Stimulated activated CD4-positive, alpha-beta T cell treated with anti-CD3 and anti-CD28 coated beads, Interleukin-4, amount 100 ng/mL, for 1 hour (primary cell): ENCODE measurements around the gene SMYD1.
A peak's percentile ranks its signal among the peaks of the same experiment; 100 is the strongest.
"Not testable (repeated sequence)": the region's sequence is repeated elsewhere in the genome, so short reads cannot be mapped to it uniquely, and the experiment has no call there.

Experiments used
- DNase-seq: peaks from one replicate; pipeline ENCODE4 v3.0.0-alpha.2; 2020

The SMYD1 gene

DNA sequence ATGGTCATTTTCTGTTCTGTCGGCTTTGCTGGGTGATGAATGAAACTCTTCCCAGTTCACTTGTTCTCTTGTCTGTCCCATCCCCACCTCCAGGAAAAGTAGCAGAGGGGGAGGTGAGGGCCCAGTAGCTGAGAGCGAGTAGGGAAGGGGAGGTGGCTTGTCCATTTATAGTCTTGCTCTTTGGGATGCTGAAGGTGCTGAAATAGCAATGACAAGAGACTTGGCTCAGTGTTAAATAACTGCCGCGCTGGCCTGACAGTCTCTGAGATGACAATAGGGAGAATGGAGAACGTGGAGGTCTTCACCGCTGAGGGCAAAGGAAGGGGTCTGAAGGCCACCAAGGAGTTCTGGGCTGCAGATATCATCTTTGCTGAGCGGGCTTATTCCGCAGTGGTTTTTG lies at the start of gene SMYD1:
Gene SMYD1, plus strand, starts transcription at position 228 of the 400 bp plus-strand sequence. Its CDS starts 40 bp downstream, at position 268.
- no peak for DNase-seq

DNA sequence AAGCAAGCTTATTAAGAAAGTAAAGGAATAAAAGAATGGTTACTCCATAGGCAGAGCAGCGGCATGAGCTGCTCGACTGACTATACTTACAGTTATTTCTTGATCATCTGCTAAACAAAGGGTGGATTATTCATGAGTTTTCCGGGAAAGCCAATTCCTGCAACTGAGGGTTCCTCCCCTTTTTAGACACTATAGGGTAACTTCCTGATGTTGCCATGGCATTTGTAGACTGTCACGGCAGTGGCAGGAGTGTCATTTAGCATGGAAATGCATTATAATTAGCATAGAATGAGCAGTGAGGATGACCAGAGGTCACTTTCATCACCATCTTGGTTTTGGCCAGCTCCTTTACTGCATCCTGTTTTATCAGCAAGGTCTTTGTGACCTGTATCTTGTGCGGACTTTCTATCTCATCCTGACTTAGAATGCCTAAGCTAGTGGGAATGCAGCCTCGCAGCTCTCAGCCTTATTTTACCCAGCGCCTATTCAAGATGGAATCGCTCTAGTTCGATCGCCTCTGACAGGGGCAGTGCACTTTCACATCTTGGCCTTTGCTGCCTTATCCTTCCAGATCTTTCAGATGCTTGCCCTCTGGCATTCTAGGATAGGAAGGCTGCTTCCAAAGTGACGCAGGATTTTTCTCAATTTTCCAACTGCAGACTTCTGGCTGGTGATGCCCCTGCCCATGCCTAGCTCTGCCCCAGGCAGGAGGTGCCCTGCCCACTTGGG lies 49.4 kb upstream of the SMYD1 start:
- not testable (repeated sequence) for DNase-seq

DNA sequence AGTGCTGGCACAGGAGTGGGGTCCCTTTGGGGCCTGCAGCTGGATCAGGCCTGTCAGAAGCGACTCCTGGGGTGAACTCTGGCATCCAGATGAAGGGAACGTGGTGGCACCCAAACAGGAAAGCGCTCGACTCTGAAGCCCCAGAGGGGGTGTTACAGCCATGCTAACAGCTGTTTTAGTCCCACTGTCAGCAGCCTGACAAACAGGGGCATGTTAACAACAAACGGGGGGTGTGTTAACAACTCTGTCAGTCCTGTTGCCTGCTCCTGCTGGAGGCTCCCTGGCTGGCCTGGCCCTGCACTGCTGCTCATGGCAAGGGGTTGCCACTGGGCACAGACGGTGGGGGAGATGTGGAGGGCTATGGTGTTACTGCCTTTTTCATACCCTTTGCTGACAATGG lies 48.7 kb upstream of the SMYD1 start:
- no peak for DNase-seq

DNA sequence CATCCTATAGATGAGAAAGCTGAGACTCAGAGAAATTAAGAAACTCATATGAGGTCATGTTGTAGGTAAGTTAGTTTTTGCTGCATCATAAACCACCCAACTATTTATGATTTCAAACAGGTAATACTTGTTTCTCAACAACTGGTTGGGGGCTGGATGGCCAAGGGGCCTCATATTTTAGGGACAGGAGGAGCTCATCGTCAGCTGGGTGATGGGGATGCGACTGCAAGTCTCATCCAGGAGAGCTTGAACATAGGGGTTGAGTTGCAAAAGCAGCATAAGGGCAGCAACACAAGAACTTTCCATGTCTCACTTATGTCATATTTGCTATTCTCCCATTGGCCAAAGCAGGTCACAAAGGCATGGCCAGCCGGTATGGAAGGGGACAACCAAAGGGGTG lies 47.6 kb upstream of the SMYD1 start:
- DNase-seq, result no peak

DNA sequence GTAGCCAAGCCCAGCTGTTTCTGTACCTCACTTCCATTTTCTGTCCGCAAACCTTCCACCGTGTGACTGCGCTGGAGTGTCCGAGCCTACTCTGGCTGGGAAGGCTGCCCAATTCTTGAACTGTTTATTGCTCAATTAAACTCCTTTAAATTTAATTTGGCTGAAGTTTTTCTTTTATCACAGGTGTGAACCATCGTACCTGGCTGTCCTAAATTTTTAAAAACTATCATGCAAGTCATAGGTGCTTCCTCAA lies 45.0 kb upstream of the SMYD1 start:
- no peak for DNase-seq

DNA sequence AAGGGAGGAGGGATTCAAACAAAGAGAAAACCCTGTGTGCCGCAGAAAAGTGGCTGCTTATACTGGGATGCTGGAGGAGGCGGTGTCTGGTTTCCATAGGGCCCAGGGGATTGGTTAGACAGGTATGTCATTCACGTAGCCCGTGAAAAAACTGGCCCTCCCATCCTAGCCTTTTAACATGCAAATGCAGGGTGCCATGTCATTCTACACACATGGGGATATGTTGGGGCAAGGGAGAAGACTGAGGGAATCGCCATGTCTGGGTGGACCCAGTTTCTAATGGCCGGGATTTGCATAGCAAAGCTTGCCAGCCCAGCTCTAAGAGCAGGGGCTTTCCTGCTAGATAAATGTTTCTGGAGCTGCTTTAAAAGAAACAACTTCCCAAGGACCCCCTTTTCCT lies 43.1 kb upstream of the SMYD1 start:
- DNase-seq, result no peak

DNA sequence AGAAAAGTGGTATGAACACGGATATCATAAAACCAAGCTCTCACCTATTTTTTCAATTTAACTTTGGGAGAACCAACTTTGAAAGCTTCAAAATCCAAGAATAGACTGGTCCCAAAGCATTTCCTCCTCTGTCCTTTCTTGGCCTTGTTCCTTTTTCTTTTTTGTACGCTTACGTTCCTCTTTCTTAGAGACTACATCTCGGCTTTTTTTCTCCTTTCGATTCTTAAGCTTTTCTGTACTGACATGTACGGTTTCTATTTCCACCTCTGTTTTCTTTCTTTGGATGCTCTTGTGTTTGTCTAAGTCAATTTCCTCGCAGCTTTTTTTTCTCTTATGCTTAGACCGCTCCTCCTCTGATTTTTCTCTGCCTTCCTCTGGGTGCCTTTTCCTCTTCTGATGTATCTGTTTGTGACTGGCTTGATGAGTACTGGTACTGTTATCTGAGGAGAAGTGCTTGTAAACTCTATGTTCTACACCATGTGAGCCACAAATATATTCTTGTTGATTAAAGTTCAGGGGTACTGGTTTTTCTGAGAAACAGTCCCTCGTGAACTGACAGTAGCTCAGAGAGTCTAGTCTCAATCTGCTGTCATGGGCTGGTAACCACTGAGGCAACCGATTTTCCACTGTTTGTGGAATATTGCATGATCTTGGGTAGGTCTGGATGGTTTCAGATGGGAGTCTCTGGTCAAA lies 39.8 kb upstream of the SMYD1 start:
- DNase-seq, result no peak

DNA sequence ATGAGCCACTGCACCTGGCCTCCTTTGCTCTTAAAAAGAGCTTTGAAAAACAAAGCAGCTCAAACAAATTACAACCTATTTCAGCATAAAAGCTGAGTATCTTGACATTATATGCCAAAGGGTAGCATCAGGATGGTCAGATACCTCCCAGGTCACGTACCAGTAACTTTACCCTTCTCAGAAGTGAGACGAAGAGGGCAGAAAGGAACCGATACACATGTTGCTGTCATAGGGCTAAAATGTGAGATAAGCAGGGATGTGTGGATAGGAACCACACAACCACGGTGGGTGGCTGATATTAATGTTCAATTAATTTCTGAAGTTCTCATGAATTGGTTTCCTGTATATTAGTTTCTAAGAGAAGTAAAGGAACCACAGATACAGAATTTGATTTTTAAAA lies 38.7 kb upstream of the SMYD1 start:
- no peak for DNase-seq

DNA sequence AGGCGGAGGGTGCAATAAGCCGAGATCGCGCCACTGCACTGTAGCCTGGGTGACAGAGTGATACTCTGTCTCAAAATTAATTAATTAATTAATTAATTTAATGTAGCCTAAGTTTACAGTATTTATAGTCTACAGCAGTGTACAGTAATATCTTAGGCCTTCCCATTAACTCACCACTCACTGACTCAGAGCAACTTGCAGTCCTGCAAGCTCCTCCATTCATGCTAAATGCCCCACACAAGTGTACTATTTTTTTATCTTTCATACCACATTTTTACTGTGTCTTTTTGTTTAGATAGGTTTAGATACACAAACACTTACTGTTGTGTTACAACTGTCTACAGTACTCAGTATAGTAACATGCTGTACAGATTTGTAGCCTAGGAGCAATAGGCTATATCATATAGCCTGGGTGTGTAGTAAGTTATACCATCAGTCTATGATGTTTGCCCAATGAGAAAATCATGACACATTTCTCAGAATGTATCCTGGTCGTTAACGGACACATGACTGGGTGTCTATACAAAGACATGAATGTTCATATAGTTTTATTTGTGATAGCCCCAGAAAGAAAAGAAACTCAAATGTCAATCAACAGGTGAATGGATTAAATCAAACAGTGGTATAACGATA lies 35.4 kb upstream of the SMYD1 start:
- DNase-seq, result no peak

DNA sequence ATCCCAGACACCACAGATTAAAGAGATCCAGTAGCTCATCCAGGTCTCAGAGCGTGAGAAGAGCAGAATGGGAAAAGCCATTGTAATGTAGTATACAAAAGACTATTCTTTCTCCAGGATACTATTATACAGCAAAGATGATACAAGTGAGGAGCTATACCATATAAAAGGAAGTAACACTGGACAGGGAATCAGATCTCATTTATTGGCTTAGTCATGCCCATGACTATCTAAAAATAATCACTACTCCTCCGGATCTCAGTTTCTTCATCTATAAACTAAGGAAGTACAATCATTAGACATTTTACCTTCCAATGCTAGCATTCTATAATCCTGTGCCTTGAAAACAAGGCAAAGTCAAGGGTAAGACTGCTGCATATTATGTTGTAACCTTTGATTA lies 31.4 kb upstream of the SMYD1 start:
- DNase-seq, result no peak

DNA sequence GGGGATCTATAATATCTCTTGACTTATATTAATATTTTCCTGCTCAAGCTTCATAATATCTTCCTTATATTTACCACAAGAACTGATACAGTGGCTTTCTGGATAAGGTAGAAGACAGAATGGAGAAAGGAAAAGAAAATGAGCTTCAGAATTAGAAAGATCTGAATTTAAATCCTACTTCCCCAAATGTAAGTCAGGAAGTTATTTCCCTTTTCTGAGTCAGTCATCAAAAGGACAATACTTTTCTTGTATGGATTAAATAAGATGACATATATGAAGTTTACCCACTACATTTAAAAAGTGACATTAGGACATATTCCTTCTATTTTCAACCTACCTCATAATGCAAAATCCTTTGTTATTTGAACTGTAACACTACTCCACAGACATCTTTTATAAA lies 31.0 kb upstream of the SMYD1 start:
- DNase-seq, result no peak

DNA sequence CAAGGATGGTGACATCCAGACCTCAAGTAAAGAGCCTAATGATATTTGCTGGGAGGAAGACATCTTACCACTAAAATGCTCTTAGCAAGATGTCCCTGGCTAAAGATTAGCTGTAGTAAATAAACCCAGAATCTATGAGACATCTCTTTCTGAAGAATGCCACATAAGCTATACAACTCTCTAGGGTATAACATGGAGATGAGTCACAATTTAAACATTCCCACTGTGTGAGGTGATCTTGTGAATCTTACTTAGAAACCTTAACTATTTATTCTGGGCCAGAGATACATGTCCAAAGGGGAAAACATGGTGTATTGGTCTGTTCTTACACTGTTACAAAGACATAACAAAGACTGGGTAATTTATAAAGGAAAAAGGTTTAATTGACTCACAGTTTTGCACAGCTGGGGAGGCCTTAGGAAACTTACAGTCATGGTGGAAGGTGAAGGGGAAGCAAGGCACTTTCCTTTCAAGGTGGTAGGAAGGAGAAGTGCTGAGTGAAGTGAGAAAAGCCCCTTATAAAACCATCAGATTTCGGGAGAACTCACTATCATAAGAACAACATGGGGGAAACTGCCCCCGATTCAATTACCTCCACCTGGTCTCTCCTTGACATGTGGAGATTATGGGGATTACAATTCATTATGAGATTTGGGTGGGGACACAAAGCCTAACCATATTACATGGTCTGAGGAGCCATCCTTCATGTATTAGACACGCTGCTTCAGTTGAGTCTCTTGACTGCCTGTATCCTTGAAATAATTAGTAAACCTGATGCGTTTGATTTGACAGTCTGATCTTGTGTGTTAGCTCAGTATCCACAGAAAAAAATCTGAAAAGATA lies 29.1 kb upstream of the SMYD1 start:
- no peak for DNase-seq

DNA sequence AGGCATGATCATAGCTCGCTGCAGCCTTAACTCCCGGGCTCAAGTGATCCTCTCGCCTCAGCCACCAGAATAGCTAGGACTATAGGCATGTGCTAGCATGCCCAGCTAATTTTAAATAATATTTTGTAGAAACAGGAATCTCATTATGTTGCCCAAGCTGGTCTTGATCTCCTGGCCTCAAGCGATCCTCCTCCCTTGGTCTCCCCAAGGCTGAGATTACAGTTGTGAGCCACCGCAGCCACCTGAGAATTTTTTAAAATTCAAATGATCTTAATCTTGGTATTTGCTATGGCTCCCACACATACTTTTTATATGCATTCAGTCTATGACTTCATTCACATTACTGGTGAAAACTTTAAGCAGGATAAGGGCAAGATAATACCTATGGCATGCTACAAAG lies 25.1 kb upstream of the SMYD1 start:
- DNase-seq, result no peak

DNA sequence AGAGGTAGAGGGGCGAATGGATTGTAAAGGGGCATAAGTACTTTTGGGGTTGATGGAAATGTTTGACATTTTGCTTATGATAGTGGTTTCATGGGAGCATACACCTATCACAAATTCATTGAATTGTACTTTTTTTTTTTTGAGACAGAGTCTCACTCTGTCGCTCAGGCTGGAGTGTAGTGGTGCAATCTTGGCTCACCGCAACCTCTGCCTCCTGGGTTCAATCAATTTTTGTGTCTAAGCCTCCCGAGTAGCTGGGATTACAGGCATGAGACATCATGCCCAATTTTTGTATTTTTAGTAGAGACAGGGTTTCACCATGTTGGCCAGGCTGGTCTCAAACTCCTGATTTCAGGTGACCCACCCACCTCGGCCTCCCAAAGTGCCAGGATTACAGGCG lies 22.1 kb upstream of the SMYD1 start:
- not testable (repeated sequence) for DNase-seq

DNA sequence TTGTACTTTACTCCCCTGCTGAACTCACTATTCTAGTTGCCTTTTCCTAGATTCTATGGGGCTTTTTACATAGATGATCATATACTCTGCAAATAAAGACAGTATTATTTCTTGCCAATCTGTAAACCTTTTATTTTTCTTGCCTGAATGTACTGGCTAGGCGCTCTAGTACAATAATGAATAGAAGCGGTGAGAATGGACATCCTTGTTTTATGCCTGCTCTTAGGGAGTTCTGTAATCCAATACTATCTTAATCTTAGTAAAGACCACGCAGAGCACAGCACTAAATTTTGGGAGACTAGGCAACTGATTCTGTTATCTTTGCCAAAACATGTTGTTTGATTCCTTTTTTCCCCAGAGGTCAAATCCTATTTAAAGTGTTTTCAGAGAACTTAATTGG lies 19.1 kb upstream of the SMYD1 start:
- DNase-seq, result no peak

DNA sequence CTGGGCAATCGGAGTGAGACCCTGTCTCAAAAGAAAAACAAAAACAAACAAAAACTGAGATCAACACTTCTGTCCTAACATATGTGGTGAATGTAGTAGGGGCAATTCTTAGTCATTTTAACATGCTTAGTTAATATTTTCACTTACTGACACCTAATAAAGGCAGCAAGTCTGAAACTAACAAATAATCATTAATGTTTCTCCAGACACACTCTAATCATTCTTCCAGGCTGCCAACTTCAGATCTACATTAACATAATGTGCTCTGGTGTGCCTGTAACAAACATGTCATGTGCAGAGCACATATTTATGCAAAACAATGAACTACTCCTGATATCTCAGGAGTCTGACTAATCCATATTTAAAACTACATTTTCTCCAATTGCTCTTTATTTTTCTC lies 18.0 kb upstream of the SMYD1 start:
- DNase-seq, result no peak

DNA sequence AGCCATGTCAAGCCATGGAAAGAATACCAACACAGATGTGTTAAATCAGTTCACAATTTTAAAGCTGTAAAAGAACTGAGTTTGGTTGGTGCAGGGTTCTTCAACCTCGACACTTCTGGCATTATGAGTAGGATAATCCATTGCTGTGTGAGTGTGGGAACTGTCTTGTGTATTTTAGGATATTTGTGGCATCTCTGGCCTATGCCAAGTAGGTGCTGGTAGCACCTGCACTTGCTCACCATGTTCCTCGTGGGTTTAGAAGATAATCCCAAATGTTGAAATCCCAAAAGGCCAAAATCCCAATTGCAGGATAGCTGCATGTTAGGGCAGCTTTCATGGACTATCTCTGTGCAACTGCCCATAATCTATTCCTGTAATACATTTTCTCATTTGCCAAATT lies 15.8 kb upstream of the SMYD1 start:
- no peak for DNase-seq

DNA sequence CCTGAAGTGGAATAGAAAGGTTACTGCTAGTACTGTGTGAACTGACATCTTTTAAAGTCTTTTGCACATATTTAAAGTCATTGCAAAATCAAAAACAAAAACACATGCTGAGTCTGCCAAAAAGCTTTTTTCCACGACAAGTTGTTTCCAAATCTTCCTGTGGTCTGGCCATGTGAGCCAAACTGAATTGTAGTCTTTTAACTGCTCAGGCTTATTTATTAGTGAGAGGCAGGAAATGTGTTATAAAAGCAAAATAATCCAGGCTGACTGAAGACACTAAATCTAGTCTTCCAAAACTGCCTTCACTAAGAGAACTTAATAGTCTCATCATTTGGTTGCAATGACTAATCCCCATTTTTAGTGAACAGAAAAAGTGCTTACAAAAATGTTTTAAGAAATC lies 14.3 kb upstream of the SMYD1 start:
- no peak for DNase-seq

DNA sequence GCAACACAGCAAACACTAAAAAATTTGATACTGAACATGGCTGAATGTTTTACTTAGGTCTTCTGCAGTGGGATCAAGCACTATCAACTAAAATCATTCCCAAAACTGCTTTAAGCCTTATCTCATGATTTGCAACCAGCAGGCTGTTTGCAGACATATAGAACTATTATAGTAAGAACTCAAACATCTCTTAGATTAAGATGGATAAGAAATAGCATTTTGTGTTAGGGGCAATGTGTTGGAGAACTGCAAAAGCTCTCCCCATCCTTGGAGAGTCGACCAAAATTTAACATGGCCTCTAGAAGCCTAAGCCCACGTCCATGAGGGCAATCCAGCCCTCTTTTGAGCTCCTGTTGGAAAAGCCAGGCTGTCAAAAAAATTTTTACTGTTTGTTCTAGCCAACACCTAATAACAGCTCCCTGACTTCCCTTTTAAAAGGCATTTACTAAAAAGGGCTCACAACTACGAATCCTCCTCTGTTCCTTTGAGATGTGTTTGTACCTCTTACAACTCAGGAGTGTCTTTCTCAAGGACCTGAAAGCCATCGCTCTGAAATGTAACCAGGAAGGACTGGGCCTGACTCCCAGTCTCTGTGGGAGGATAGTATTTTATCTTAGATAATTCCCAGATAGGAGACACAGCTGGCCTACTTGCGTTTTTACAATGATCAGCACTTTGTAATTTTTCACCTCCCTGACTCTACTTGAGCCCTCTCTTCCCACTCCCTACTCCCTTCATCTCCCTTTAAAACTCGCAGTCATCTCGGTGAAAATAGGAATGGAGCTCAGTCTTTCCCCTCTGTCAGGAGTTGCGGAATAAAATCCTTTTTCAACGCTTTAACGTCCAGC lies 13.5 kb upstream of the SMYD1 start:
- no peak for DNase-seq

DNA sequence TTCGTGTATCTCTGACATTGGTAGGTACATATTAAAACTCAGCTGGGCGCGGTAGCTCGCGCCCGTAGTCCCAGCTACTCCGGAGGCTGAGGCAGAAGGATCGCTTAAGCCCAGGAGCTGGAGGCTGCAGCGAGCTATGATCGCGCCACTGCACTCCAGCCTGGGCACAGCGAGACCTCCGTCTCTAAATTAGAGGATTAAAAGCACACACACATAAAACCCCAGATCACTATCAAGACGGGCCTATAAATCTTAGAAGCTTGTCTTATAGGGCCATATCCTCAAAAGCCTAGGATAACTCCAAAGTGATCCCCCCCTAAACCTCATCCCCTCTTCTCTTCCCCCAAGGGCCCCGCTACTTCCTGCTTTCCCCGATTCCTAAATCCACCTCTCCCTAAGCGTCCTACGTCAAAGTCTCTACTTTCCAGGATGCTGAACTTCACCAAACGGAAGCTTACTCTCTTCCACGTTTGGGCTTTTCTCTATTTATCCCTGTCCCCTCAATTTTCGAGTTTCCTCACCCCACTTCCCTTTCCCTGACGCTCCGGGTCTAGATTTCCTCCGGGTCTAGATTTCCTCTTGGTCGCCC lies 12.7 kb upstream of the SMYD1 start:
- DNase-seq, result no peak

DNA sequence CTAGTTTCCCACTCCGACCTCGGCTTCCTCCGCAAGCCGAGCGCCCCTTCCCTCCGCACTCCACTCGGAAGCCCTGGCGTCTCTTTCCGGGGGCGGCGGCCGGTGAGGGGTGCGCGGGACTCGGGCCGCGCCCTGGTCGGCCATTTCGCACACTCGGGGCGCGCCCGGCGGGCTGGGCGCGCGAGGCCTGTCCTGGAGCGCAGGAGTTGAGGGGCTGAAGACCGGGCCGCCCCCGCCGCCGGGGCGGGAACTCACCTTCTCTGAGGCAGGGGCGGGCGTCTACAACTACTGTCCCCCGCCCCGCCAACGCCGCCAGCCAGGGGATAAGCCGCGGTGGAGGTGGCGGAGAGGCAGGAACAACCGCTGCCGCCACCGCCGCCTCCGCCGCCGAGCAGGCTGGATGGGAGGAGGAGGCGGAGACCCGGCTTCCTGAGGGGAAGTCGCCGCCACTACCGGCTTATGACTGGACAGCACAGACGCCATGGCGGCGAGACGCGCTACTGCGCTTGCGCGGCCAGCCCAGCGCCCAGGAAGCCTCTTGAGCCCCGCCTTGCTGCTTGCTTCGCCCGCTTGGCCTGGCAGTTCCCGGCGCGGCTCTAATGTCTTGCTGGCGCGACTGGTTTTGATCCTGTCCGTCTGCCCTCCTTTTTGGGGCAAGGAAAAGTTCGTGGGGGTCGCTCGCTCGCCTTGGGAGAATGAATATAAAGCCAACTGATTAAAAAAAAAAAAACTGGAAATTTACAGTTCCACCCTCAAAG lies 12.1 kb upstream of the SMYD1 start, which contains the start of gene KRCC1:
Gene KRCC1, minus strand, starts transcription at position 413 of the 758 bp plus-strand sequence. CDS start 27,220 bp downstream, outside the sequence.
- DNase-seq, result peak; percentile 93
